Fibroblast of the aortic adventitia (primary cell): ENCODE data around the gene DET1. TPM values are rescaled to one million over a fixed set of nuclear protein-coding genes. Genes with fewer than 3 reads are reported as not detected.
A peak's percentile ranks its signal among the peaks of the same experiment; 100 is the strongest.
"Not testable (repeated sequence)": the region's sequence is repeated elsewhere in the genome, so short reads cannot be mapped to it uniquely, and the experiment has no call there.

ENCODE experiments used
- DNase-seq: peaks from one replicate; pipeline ENCODE4 v3.0.0-alpha.2; 2010; ENCODE audit warnings: low read depth
- H3K4me3 ChIP-seq: 2 replicates; pipeline ENCODE4 v1.5.1; 2011; ENCODE audit warnings: low read depth, mild to moderate bottlenecking, control low read depth, low read length, moderate library complexity
- CTCF ChIP-seq: IDR thresholded peaks from 2 replicates; pipeline ENCODE4 v1.5.1; 2011; ENCODE audit warnings: mild to moderate bottlenecking, low read length, control low read depth, inconsistent platforms; ENCODE audit not compliant: insufficient read depth
- total RNA-seq: library from RNA; depleted of rRNA; stranded (reverse); fragments of >200 nt; gene quantifications from 2 replicates; pipeline ENCODE4 v1.2.3, GENCODE V29; 2012; ENCODE audit warnings: low replicate concordance

DET1 gene
- total RNA-seq, 1 donor = 11.5 TPM

- DNase-seq = peak; percentile 72
- TF ChIP-seq CTCF = no peak
- no peak overlapping the region for H3K4me3 ChIP-seq
Measured at GRCh38 chr15:88484682-88485331, 61.7 kb downstream of the DET1 start.

- no peak for DNase-seq
- no peak for TF ChIP-seq CTCF
- no peak overlapping the region for H3K4me3 ChIP-seq
Measured at GRCh38 chr15:88482263-88482662, 64.2 kb downstream of the DET1 start.

- DNase-seq = no peak
- no peak overlapping the region for H3K4me3 ChIP-seq
- no peak for TF ChIP-seq CTCF
Measured at GRCh38 chr15:88480981-88481380, 65.5 kb downstream of the DET1 start.

GRCh38 chr15:88479169-88479568 lies 67.3 kb downstream of the DET1 start:
- no peak for DNase-seq
- TF ChIP-seq CTCF = no peak
- H3K4me3 ChIP-seq = no peak overlapping the region

GRCh38 chr15:88477904-88478303 lies 68.6 kb downstream of the DET1 start:
- no peak for TF ChIP-seq CTCF
- no peak overlapping the region for H3K4me3 ChIP-seq
- no peak for DNase-seq

- H3K4me3 ChIP-seq = no peak overlapping the region
- DNase-seq = no peak
- no peak for TF ChIP-seq CTCF
Measured at GRCh38 chr15:88477126-88477525, 69.4 kb downstream of the DET1 start.

GRCh38 chr15:88476635-88477060 lies 69.8 kb downstream of the DET1 start:
- DNase-seq = peak; percentile 74

GRCh38 chr15:88473661-88474293 lies 72.7 kb downstream of the DET1 start:
- H3K4me3 ChIP-seq, DNase-seq: not testable (repeated sequence)

More at GRCh38 chr15:88476635-88477060, 69.8 kb downstream of the DET1 start:
- peak; percentile 64 for TF ChIP-seq CTCF
- no peak overlapping the region for H3K4me3 ChIP-seq
